Keratinocyte (primary cell): Measurements from ENCODE around the gene UNC5A.

ENCODE experiments used
- CTCF ChIP-seq, 3 experiments: IDR thresholded peaks in 1 of 3; conservative IDR thresholded peaks in 1 of 3; optimal IDR thresholded peaks in 1 of 3; 2 replicates in 2 of 3; 3 replicates in 1 of 3; pipeline versions ENCODE3 to v1.5.1; 2011; ENCODE audit warnings: low read length in 3 of 3, mild to moderate bottlenecking in 3 of 3, moderate library complexity in 2 of 3, control low read depth in 1 of 3, inconsistent platforms in 1 of 3; ENCODE audit not compliant: insufficient read depth in 2 of 3; ENCODE audit errors: extremely low read depth in 1 of 3
- EZH2 ChIP-seq: IDR thresholded peaks from one replicate; pipeline ENCODE4 v1.6.1; 2012; ENCODE audit warnings: inconsistent platforms, mild to moderate bottlenecking, low read length, moderate library complexity

- TF ChIP-seq EZH2 (no peak), CTCF (optimal IDR thresholded peaks at IDR 0.05 in 1 of 3, IDR thresholded peaks at IDR 0.05 in 1 of 3, conservative IDR thresholded peaks at IDR 0.05 in 1 of 3; ENCODE audit: extremely low read depth in 1 of 3, insufficient read depth in 2 of 3, low read length in 3 of 3) (no peak)
Observed at GRCh38 chr5:176894298-176894697, 83.9 kb downstream of the UNC5A start.
